Measurements from ENCODE around the gene CPVL.
A peak's percentile ranks its signal among the peaks of the same experiment; 100 is the strongest.

- no peak for TF ChIP-seq CTCF (IDR thresholded peaks at IDR 0.05 in 8 of 11, conservative IDR thresholded peaks at IDR 0.05 in 3 of 11)
- no peak for TF ChIP-seq POLR2A (IDR thresholded peaks at IDR 0.05)
- TF ChIP-seq POLR2AphosphoS5 (IDR thresholded peaks at IDR 0.05) = peak in 1 of 3 donors; percentile 19
Observed at GRCh38 chr7:28986765-28987110, 159.6 kb downstream of the CPVL start.
